ENCODE measurements around the gene LCE3D. TPM values are rescaled to one million over a fixed set of nuclear protein-coding genes. Genes with fewer than 3 reads are reported as not detected.
"Not testable (repeated sequence)": the region's sequence is repeated elsewhere in the genome, so short reads cannot be mapped to it uniquely, and the experiment has no call there.

The LCE3D gene
- total RNA-seq, 2 donors from 2014 or later = not detected

- Histone ChIP-seq H3K27ac (no peak within 1 kb of the TSS), H3K4me3 (no peak within 1 kb of the TSS), H3K36me3 (no peaks in the 10 kb centered on the region), H3K9me3 (peaks cover 0 to 11% of the 10 kb centered on the region in 2 donors), H3K27me3 (no peaks in the 10 kb centered on the region), H3K4me1 (no peaks in the 10 kb centered on the region)
- no peak for DNase-seq (ENCODE audit: low spot score)
- TF ChIP-seq CTCF (IDR thresholded peaks at IDR 0.05) = no peak
Observed at GRCh38 chr1:152613511-152613910, 33.2 kb upstream of the LCE3D start, which contains the start of gene LCE3B. Gene LCE3B (plus strand): TSS chr1:152613811. CDS start chr1:152613811, 0 bp downstream.

- TF ChIP-seq CTCF (IDR thresholded peaks at IDR 0.05) = no peak
- H3K9me3 ChIP-seq = no peaks in the 10 kb centered on the region
- no peak for DNase-seq (ENCODE audit: low spot score)
- H3K27ac ChIP-seq = no peak within 1 kb of the TSS
- no peaks in the 10 kb centered on the region for H3K36me3 ChIP-seq
- H3K27me3 ChIP-seq = no peaks in the 10 kb centered on the region
- H3K4me1 ChIP-seq = no peaks in the 10 kb centered on the region
- no peak within 1 kb of the TSS for H3K4me3 ChIP-seq
Observed at GRCh38 chr1:152599934-152600333, 19.6 kb upstream of the LCE3D start, which contains the start of gene LCE3C. Gene LCE3C (plus strand): TSS chr1:152600234. CDS start chr1:152600732, 498 bp downstream.

- H3K4me3 ChIP-seq = no peak overlapping the region
- no peaks in the 10 kb centered on the region for H3K27me3 ChIP-seq
- DNase-seq (ENCODE audit: low spot score) = no peak
- no peaks in the 10 kb centered on the region for H3K36me3 ChIP-seq
- H3K9me3 ChIP-seq = no peaks in the 10 kb centered on the region
- no peaks in the 10 kb centered on the region for H3K4me1 ChIP-seq
- H3K27ac ChIP-seq = no peak overlapping the region
- TF ChIP-seq CTCF (IDR thresholded peaks at IDR 0.05) = no peak
Observed at GRCh38 chr1:152596986-152597385, 16.7 kb upstream of the LCE3D start.

DNA sequence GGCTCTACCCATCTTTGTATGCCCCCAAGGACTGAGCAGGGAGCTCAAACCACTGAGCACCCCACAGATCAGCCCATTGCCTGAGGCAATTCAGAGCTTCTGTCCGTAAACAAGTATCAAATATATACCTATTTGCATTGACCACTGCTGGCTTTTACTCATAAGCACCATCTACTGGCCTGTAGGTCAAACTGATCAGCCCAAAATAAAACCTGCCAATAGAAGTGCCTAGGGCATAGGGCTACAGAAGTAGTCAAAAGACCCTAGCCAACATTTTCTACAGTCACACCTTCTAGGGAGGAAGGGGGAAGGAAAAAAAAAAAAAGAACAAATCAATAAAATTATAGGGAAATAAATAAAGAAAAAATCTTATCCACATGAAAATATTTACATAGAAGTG is 5.3 kb upstream of the LCE3D start:
- Histone ChIP-seq H3K27me3 (no peaks in the 10 kb centered on the region), H3K27ac (no peak overlapping the region), H3K9me3 (no peaks in the 10 kb centered on the region), H3K36me3 (no peaks in the 10 kb centered on the region), H3K4me3 (no peak overlapping the region), H3K4me1 (no peaks in the 10 kb centered on the region)
- DNase-seq (ENCODE audit: low spot score) = no peak
- TF ChIP-seq CTCF (IDR thresholded peaks at IDR 0.05) = no peak

DNA sequence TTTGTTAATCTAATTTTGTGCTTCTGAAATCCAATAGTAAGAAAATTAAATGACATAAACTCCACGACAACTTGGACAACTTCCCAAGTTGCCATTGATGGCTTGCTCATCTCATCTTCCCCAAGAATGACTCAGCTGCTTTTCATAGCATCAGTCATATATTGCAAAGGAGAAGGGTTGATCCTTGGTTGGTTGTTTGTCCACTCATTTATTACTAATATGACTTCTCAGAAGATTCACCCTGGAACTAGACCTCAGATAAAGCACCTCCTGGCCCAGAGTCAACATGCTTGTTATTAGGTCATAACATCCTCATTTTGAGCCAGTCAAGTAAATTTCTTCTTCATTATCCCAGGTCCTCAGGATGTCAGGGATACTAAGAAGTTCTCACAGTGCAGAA is 2.3 kb upstream of the LCE3D start:
- Histone ChIP-seq H3K27ac (no peak overlapping the region), H3K4me1 (no peaks in the 10 kb centered on the region), H3K27me3 (no peaks in the 10 kb centered on the region), H3K36me3 (no peaks in the 10 kb centered on the region), H3K9me3 (no peaks in the 10 kb centered on the region), H3K4me3 (no peak overlapping the region)
- DNase-seq (ENCODE audit: low spot score) = no peak
- no peak for TF ChIP-seq CTCF (IDR thresholded peaks at IDR 0.05)

DNA sequence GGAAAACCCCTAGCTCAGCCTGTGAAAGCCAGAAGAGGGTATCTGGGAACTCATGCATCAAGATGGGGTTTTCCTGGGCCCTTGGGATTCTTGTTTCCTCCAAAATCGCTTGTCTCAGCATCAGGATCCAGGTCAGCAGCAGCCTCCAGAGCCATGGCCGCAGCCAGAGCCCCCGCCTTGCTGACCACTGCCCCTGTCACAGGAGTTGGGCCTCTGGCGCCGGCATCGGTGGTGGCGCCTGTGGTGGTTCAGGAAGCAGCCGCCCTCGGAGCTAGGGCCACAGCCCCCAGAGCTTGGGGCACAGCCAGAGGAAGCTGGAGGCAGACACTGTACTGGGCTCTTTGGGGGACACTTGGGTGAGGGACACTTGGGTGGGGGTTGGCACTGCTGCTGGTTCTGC is 790 bp downstream of the LCE3D start:
- H3K27ac ChIP-seq; H3K4me3 ChIP-seq; H3K4me1 ChIP-seq; DNase-seq (ENCODE audit: low spot score); H3K27me3 ChIP-seq; H3K9me3 ChIP-seq; H3K36me3 ChIP-seq: not testable (repeated sequence)
